CD4-positive, alpha-beta T cell treated with Interleukin-15 for 4 hours (primary cell): Measurements from ENCODE around the gene LIN37.
A peak's percentile ranks its signal among the peaks of the same experiment; 100 is the strongest.

Source experiments
- DNase-seq: peaks from one replicate; pipeline ENCODE4 v3.0.0-alpha.2; 2020; ENCODE audit warnings: low spot score

The LIN37 gene

GRCh38 chr19:35734889-35735288 is 13.5 kb upstream of the LIN37 start:
- DNase-seq = no peak

GRCh38 chr19:35736913-35737886 is 11.2 kb upstream of the LIN37 start:
- DNase-seq = no peak

- DNase-seq = no peak
These were observed 10.1 kb upstream of the LIN37 start for GRCh38 chr19:35738021-35738886.

DNA sequence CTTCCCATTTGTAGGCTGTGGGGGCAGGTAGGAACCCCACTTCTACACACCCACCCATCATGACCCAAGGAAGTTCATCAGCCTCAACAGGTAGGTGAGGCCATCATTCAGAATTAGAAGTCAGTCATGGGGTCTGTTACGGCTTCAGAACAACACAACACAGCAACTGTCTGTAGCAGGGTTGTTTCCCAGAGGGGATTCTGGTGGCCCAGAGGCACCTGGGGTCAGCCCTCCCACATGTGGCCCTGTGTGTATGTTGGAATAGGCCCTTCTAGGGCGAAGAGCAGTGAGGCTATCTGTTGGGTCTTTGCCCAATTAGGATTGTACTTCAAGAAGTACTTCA is 9.5 kb upstream of the LIN37 start:
- DNase-seq = no peak

- no peak for DNase-seq
These were observed 8.9 kb upstream of the LIN37 start for GRCh38 chr19:35739275-35740107.

DNA sequence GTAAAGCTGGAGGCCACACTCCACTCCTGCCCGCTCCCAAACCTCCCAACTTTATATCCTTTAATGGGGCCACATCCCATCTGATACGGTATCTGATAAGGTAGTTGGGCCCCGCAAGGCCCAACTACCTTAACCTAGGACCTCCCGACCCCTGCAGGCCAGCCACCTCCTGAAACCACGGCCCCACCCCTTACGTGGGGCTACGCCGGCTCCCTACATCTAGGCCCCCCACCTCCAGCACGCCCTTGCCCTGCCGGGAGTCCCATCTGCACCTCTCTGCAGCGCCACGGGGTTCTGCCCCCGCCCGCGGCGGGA is 8.3 kb upstream of the LIN37 start:
- DNase-seq = no peak

DNA sequence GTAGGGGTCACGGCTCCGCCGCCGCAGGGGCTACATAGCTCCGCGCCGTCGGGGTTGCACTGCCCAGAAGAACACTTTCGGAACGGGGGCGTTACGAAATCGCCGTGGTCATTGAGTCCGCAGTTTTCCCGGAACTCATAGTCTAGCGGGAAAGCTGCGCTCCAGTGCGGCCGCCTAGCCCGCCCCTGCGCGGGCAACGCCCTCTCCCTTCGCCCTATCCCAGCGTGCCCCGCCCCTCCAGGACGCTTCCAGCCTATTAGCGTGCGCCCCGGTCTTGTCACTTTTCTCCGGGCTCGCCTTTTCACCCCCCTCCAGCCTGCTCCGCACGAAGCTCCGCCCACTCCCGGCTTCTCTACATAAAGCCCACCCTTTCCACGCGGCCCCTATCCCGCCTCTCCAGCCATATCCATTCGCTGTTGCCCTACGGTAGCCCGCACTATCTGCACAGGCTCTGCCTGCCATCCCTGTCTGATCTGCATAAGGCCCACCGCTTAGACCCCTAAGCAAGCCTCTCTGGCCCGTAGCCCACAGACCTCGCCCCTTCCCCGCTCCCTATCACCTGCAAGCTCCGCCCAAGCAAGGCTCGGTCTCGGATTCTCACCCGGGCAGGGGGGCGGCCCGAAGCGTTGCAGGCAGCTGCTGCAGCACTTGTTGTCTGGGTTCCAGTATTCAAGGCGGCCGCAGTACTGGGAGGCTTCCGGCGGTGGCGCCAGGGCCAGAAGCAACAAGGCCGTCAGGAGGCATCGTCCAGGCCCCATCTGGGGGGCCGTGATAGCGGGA is 7.8 kb upstream of the LIN37 start:
- DNase-seq = peak; percentile 93

DNA sequence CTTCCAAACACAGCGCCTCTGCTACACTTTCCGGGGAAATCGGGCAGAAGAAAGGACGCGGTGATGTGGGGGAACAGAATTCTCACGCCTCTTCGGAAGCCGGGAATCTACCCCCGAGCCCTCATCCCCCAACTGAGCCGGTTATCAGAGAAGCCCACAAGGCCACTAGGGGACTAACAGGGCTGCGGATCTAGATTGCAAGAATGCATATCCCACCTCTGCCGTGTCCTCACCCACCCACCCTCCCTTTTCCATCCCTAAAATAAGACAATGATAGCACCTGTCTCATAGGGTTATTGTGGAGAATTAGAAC is 7.2 kb upstream of the LIN37 start:
- DNase-seq = no peak

- DNase-seq = peak; percentile 69
These were observed 6.2 kb upstream of the LIN37 start, which contains the start of gene IGFLR1 for GRCh38 chr19:35742121-35742724. Gene IGFLR1, minus strand, starts transcription at chr19:35742452. Its CDS starts 1,272 bp downstream, at chr19:35741180.

GRCh38 chr19:35743640-35744429 is 4.5 kb upstream of the LIN37 start:
- no peak for DNase-seq

GRCh38 chr19:35744430-35745327 is 3.7 kb upstream of the LIN37 start:
- DNase-seq = peak; percentile 95

DNA sequence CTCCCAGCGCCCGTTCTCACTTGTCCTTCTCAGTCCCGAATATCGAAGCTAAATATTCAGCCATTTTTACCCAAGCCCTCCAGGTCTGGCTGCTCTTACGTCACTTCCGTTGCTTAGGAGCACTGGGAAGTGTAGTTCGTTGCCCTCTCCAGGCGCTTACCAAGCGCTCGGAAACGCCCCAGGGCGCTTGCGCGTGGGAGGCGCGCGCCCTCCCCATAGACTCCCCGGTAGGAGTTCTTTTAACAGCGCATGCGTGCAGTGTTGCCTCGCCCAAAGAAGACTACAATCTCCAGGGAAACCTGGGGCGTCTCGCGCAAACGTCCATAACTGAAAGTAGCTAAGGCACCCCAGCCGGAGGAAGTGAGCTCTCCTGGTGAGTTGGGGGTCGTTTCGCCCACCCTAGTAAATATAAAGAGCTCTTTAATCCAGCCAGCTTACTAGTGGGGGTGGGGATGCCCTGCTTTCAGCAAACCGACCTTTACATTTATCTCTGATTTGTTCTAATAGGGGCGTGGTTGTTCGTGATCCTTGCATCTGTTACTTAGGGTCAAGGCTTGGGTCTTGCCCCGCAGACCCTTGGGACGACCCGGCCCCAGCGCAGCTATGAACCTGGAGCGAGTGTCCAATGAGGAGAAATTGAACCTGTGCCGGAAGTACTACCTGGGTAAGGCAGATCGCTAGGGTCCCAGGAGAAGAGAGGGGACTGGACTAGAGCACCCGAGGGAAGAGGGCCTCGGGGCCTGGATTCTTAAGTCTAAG is 2.9 kb upstream of the LIN37 start, which contains the start of the genes PSENEN and U2AF1L4:
TSS of gene PSENEN (plus strand) at position 324 of the 759 bp plus-strand sequence. CDS start at position 604, 280 bp downstream.
TSS of gene U2AF1L4 (minus strand) at position 91 of the 759 bp plus-strand sequence. CDS start at position 64, 27 bp downstream.
- peak; percentile 99 for DNase-seq

DNA sequence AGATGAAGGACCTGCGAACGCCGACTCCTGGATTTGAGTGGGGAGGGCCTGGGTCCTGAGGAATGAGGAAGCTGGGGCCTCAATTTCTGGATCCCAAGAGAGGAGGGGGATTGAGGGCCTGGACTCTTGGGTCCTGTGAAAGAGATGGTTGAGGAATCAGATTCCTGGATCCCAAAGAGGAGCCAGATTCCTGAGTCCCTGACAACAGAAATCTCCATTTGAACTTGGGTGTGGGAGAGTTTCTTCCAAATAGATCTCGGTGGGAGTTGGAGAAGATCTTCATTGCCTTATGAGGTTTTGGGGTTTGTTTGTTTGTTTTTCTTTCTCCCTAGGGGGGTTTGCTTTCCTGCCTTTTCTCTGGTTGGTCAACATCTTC is 2.3 kb upstream of the LIN37 start:
- no peak for DNase-seq

DNA sequence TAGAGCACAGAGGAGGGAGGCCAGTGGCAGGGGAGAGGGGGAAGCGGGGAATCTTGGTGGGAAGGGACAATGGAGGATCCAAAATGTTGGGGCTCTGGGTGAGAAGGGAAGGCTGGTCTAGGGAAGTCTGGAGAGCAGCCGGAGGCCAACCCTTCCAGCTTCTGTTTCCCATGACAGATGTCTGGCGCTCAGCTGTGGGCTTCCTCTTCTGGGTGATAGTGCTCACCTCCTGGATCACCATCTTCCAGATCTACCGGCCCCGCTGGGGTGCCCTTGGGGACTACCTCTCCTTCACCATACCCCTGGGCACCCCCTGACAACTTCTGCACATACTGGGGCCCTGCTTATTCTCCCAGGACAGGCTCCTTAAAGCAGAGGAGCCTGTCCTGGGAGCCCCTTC is 1.8 kb upstream of the LIN37 start:
- DNase-seq = no peak

DNA sequence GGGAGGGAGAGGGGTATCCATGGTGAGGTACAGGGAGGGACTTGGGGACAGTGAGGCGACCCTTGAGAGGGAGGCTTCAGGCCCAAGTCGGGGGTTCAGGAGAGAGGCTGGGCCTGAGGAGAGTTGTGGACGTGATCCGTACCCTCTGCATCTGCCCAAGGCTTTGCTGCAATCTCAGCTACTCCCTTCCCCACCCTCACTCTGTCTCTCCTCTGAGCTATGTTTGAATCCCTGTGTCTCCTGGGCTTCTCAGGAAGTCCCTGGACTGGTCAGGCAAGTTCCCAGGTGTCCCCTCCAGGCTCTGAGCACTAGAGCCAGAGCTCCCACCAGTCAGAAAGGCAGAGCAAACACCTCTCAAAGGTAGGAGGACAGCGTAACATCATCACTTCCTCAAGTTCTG is 1.8 kb downstream of the LIN37 start:
- DNase-seq = no peak

- no peak for DNase-seq
These were observed 3.7 kb downstream of the LIN37 start for GRCh38 chr19:35751839-35752745.

GRCh38 chr19:35752746-35753350 is 4.5 kb downstream of the LIN37 start:
- no peak for DNase-seq
